Progenitor cell of endocrine pancreas (in vitro differentiated cells): ENCODE results near the gene DNAJB9. TPM values are rescaled to one million over a fixed set of nuclear protein-coding genes. Genes with fewer than 3 reads are reported as not detected.

Experiments used
- DNase-seq: peaks from one replicate; pipeline ENCODE4 v3.0.0; 2021; ENCODE audit warnings: low spot score; ENCODE audit not compliant: unreplicated experiment
- H3K27ac Mint-ChIP-seq: 2 replicates; pipeline ENCODE4 v1.8.0; 2021; ENCODE audit warnings: mild to moderate bottlenecking, moderate library complexity, mixed read lengths
- H3K27me3 Mint-ChIP-seq: 2 replicates; pipeline ENCODE4 v1.8.0; 2021; ENCODE audit warnings: mixed read lengths
- H3K36me3 Mint-ChIP-seq: 2 replicates; pipeline ENCODE4 v1.8.0; 2022; ENCODE audit warnings: mixed read lengths; ENCODE audit not compliant: insufficient read depth
- H3K4me1 Mint-ChIP-seq: 2 replicates; pipeline ENCODE4 v1.8.0; 2021; ENCODE audit warnings: low read depth, mixed read lengths
- H3K4me3 Mint-ChIP-seq: 2 replicates; pipeline ENCODE4 v1.8.0; 2021; ENCODE audit warnings: low read depth, mild to moderate bottlenecking, moderate library complexity, mixed read lengths
- H3K9me3 Mint-ChIP-seq: 2 replicates; pipeline ENCODE4 v1.8.0; 2021; ENCODE audit warnings: low read depth, mixed read lengths
- CTCF ChIP-seq: fragments of 200-600 bp; sonication (generic); IDR thresholded peaks from one replicate; pipeline ENCODE4 v1.5.0; 2021; ENCODE audit warnings: antibody characterized with exemption, mild to moderate bottlenecking; ENCODE audit not compliant: unreplicated experiment
- total RNA-seq: library from RNA; stranded (reverse); gene quantifications from 2 replicates; pipeline ENCODE4 v1.2.1, GENCODE V29; 2021

Gene DNAJB9
- total RNA-seq, 1 donor from 2014 or later = 19.5 TPM

- no peaks in the 10 kb centered on the region for H3K9me3 Mint-ChIP-seq
- no peak for TF ChIP-seq CTCF
- no peak for DNase-seq
- peaks cover 77% of the 10 kb centered on the region for H3K27me3 Mint-ChIP-seq
- H3K4me1 Mint-ChIP-seq = peaks cover 20% of the 10 kb centered on the region
- H3K4me3 Mint-ChIP-seq = no peak overlapping the region
- H3K36me3 Mint-ChIP-seq = no peaks in the 10 kb centered on the region
- no peak overlapping the region for H3K27ac Mint-ChIP-seq
Observed at GRCh38 chr7:108598153-108598552, 28.5 kb downstream of the DNAJB9 start.

- H3K9me3 Mint-ChIP-seq = no peaks in the 10 kb centered on the region
- H3K4me3 Mint-ChIP-seq = no peak overlapping the region
- H3K36me3 Mint-ChIP-seq = no peaks in the 10 kb centered on the region
- no peak overlapping the region for H3K27ac Mint-ChIP-seq
- peaks cover 77% of the 10 kb centered on the region for H3K27me3 Mint-ChIP-seq
- no peak for TF ChIP-seq CTCF
- DNase-seq = no peak
- H3K4me1 Mint-ChIP-seq = peaks cover 20% of the 10 kb centered on the region
Observed at GRCh38 chr7:108598914-108599580, 29.4 kb downstream of the DNAJB9 start.

GRCh38 chr7:108600399-108600798 lies 30.7 kb downstream of the DNAJB9 start:
- no peak for DNase-seq
- TF ChIP-seq CTCF = no peak
- Mint-ChIP-seq H3K4me1 (peaks cover 20% of the 10 kb centered on the region), H3K9me3 (no peaks in the 10 kb centered on the region), H3K36me3 (no peaks in the 10 kb centered on the region), H3K4me3 (no peak overlapping the region), H3K27ac (no peak overlapping the region), H3K27me3 (peaks cover 88% of the 10 kb centered on the region)

- peaks cover 10% of the 10 kb centered on the region for H3K4me1 Mint-ChIP-seq
- H3K27me3 Mint-ChIP-seq = peaks cover 86% of the 10 kb centered on the region
Observed at GRCh38 chr7:108603656-108604306, 34.1 kb downstream of the DNAJB9 start.

More at GRCh38 chr7:108603656-108604306, 34.1 kb downstream of the DNAJB9 start:
- no peaks in the 10 kb centered on the region for H3K9me3 Mint-ChIP-seq
- TF ChIP-seq CTCF = no peak
- H3K36me3 Mint-ChIP-seq = no peaks in the 10 kb centered on the region
- no peak overlapping the region for H3K27ac Mint-ChIP-seq
- no peak for DNase-seq
- H3K4me3 Mint-ChIP-seq = no peak overlapping the region
